Measurements from ENCODE around the gene PITPNC1. TPM values are rescaled to one million over a fixed set of nuclear protein-coding genes. Genes with fewer than 3 reads are reported as not detected.
"Not testable (repeated sequence)": the region's sequence is repeated elsewhere in the genome, so short reads cannot be mapped to it uniquely, and the experiment has no call there.

PITPNC1 gene
- total RNA-seq, 1 experiment from 2014 or later = 20.8 TPM

- ChIA-PET POLR2A (no interaction called here), CTCF (no interaction called here)
- intact Hi-C loops (cut with micrococcal nuclease; ENCODE audit: unreplicated experiment) = no loop called here
- Histone ChIP-seq H3K4me3 (ENCODE audit: low read depth in 2 of 2, low read length in 2 of 2) (no peak overlapping the region), H3K4me1 (ENCODE audit: control insufficient read depth, insufficient read depth, low read length) (no peaks in the 10 kb centered on the region), H3K27me3 (ENCODE audit: control insufficient read depth, insufficient read depth, low read length) (no peaks in the 10 kb centered on the region), H3K36me3 (ENCODE audit: control insufficient read depth, insufficient read depth, low read length) (no peaks in the 10 kb centered on the region), H3K9me3 (ENCODE audit: control insufficient read depth, insufficient read depth, low read depth, low read length) (no peaks in the 10 kb centered on the region), H3K27ac (ENCODE audit: low read length) (no peak overlapping the region)
- DNase-seq (ENCODE audit: low read depth, low spot score) (no peak), ATAC-seq (peak; percentile 48; the same call in 1 of the 2 replicates)
- no TSS peak for BruUV-seq (replicated peaks)
- peak; percentile 47; the same call in 1 of the 2 replicates for TF ChIP-seq CTCF (IDR thresholded peaks at IDR 0.05)
- TF ChIP-seq TCF7L2 (IDR thresholded peaks at IDR 0.05; ENCODE audit: low read depth, low read length) = no peak
- in situ Hi-C loops (cut with HindIII; ENCODE audit: low pct_unique_long_range_greater_than_20kb, low sequenced_read_pairs) = no loop called here
Observed at GRCh38 chr17:67628580-67629013, 251.5 kb downstream of the PITPNC1 start.

DNA sequence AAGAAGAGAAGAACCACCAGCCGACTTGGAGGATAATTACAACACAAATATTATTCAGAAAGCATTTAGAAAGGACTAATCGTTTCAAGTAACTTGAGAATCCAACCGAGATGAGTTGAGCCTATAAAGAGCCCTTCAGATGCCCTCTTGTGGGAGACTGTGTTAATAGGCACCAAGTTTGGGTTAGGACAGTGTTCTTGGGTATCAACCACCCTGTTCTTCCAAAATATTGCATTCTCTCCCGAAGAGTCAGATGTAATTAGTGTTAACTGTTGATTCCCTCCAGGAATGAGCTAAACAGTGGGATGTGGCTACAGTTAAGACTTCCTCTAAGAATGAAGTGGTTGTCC, 252.9 kb downstream of the PITPNC1 start:
- Histone ChIP-seq H3K9me3 (ENCODE audit: control insufficient read depth, insufficient read depth, low read depth, low read length) (no peaks in the 10 kb centered on the region), H3K36me3 (ENCODE audit: control insufficient read depth, insufficient read depth, low read length) (no peaks in the 10 kb centered on the region), H3K27me3 (ENCODE audit: control insufficient read depth, insufficient read depth, low read length) (no peaks in the 10 kb centered on the region), H3K4me3 (ENCODE audit: low read depth in 2 of 2, low read length in 2 of 2) (no peak overlapping the region), H3K27ac (ENCODE audit: low read length) (no peak overlapping the region), H3K4me1 (ENCODE audit: control insufficient read depth, insufficient read depth, low read length) (no peaks in the 10 kb centered on the region)
- POLR2A ChIA-PET = no interaction called here
- ATAC-seq = no peak
- TF ChIP-seq CTCF (IDR thresholded peaks at IDR 0.05) = peak; percentile 51; the same call in 1 of the 2 replicates
- TF ChIP-seq, protein P1, sequence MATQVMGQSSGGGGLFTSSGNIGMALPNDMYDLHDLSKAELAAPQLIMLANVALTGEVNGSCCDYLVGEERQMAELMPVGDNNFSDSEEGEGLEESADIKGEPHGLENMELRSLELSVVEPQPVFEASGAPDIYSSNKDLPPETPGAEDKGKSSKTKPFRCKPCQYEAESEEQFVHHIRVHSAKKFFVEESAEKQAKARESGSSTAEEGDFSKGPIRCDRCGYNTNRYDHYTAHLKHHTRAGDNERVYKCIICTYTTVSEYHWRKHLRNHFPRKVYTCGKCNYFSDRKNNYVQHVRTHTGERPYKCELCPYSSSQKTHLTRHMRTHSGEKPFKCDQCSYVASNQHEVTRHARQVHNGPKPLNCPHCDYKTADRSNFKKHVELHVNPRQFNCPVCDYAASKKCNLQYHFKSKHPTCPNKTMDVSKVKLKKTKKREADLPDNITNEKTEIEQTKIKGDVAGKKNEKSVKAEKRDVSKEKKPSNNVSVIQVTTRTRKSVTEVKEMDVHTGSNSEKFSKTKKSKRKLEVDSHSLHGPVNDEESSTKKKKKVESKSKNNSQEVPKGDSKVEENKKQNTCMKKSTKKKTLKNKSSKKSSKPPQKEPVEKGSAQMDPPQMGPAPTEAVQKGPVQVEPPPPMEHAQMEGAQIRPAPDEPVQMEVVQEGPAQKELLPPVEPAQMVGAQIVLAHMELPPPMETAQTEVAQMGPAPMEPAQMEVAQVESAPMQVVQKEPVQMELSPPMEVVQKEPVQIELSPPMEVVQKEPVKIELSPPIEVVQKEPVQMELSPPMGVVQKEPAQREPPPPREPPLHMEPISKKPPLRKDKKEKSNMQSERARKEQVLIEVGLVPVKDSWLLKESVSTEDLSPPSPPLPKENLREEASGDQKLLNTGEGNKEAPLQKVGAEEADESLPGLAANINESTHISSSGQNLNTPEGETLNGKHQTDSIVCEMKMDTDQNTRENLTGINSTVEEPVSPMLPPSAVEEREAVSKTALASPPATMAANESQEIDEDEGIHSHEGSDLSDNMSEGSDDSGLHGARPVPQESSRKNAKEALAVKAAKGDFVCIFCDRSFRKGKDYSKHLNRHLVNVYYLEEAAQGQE (IDR thresholded peaks at IDR 0.05; ENCODE audit: insufficient read depth in 1 of 2, low read depth in 2 of 2, low read length in 1 of 2) = no peak
- CTCF ChIA-PET = interaction anchor here (1.7 kb wide), 1 partner anchor 255 kb away, joined by 5 read pairs; no protein-coding TSS in a partner anchor
- no peak for DNase-seq (ENCODE audit: low read depth, low spot score)
- in situ Hi-C loops (cut with HindIII; ENCODE audit: low pct_unique_long_range_greater_than_20kb, low sequenced_read_pairs) (no loop called here), intact Hi-C loops (cut with micrococcal nuclease; ENCODE audit: unreplicated experiment) (no loop called here)
- BruUV-seq (replicated peaks) = no TSS peak

DNA sequence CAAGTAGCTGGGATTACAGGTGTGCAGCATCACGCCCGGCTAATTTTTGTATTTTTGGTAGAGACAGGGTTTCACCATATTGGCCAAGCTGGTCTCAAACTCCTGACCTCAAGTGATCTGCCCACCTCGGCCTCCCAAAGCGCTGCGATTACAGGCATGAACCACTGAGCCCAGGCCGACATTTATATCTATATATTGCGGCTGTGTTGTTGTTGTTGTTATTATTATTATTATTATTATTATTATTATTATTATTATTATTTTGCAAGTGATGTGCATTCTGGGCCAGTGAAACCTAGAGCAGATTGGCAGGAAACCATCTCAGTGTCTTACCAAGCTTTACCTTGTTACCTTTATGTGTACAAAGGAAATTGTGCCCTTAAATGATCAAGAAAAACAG, 253.8 kb downstream of the PITPNC1 start:
- in situ Hi-C loops (cut with HindIII; ENCODE audit: low pct_unique_long_range_greater_than_20kb, low sequenced_read_pairs); H3K27ac ChIP-seq (ENCODE audit: low read length); H3K9me3 ChIP-seq (ENCODE audit: control insufficient read depth, insufficient read depth, low read depth, low read length); BruUV-seq (replicated peaks); H3K4me3 ChIP-seq (ENCODE audit: low read depth in 2 of 2, low read length in 2 of 2); H3K4me1 ChIP-seq (ENCODE audit: control insufficient read depth, insufficient read depth, low read length); H3K27me3 ChIP-seq (ENCODE audit: control insufficient read depth, insufficient read depth, low read length); POLR2A ChIA-PET; DNase-seq (ENCODE audit: low read depth, low spot score); H3K36me3 ChIP-seq (ENCODE audit: control insufficient read depth, insufficient read depth, low read length); ATAC-seq; intact Hi-C loops (cut with micrococcal nuclease; ENCODE audit: unreplicated experiment): not testable (repeated sequence)
- CTCF ChIA-PET = interaction anchor here (1.7 kb wide), 1 partner anchor 256 kb away, joined by 5 read pairs; no protein-coding TSS in a partner anchor

Measured in Panc1 (cell line).